DOHH2 (cell line): ENCODE results near the gene C22orf15.

Experiments used
- H3F3A ChIP-seq: fragments of 200-600 bp; sonication (generic), shearing (Covaris generic); 2 replicates; pipeline ENCODE4 v1.6.0; 2016; ENCODE audit warnings: antibody characterized with exemption, mild to moderate bottlenecking; ENCODE audit not compliant: control insufficient read depth, insufficient read depth
- H3K27ac ChIP-seq: fragments of 200-600 bp; sonication (generic); 2 replicates; pipeline ENCODE4 v1.5.1; 2014; ENCODE audit warnings: low read depth, mild to moderate bottlenecking, low read length, moderate library complexity
- H3K27me3 ChIP-seq: fragments of 200-600 bp; sonication (generic); 2 replicates; pipeline ENCODE4 v1.6.1; 2014; ENCODE audit warnings: mild to moderate bottlenecking, low read length, mixed read lengths; ENCODE audit not compliant: control insufficient read depth
- H3K36me3 ChIP-seq: fragments of 200-600 bp; sonication (generic); 2 replicates; pipeline ENCODE4 v1.6.1; 2014; ENCODE audit warnings: mild to moderate bottlenecking, low read length, moderate library complexity, mixed read lengths; ENCODE audit not compliant: control insufficient read depth
- H3K4me1 ChIP-seq: fragments of 200-600 bp; sonication (generic); 2 replicates; pipeline ENCODE4 v1.6.1; 2014; ENCODE audit warnings: mild to moderate bottlenecking, low read length, mixed read lengths; ENCODE audit not compliant: control insufficient read depth
- H3K4me2 ChIP-seq: fragments of 200-600 bp; sonication (generic); 2 replicates; pipeline ENCODE4 v1.6.0; 2014; ENCODE audit warnings: mild to moderate bottlenecking, low read length, moderate library complexity
- H3K4me3 ChIP-seq: fragments of 200-600 bp; sonication (generic); 2 replicates; pipeline ENCODE4 v1.5.1; 2014; ENCODE audit warnings: mild to moderate bottlenecking, low read length, mixed read lengths
- H3K79me2 ChIP-seq: fragments of 200-600 bp; sonication (generic); 2 replicates; pipeline ENCODE4 v1.6.1; 2014; ENCODE audit warnings: mild to moderate bottlenecking, low read length, mixed read lengths; ENCODE audit not compliant: control insufficient read depth
- H3K9me2 ChIP-seq: fragments of 200-600 bp; sonication (generic); replicated peaks from 2 replicates; pipeline ENCODE4 v1.6.1; 2014; ENCODE audit warnings: mild to moderate bottlenecking, low read length, mixed read lengths; ENCODE audit not compliant: control insufficient read depth
- H3K9me3 ChIP-seq: fragments of 200-600 bp; sonication (generic); 2 replicates; pipeline ENCODE4 v1.6.1; 2014; ENCODE audit warnings: antibody characterized with exemption, low read length, mixed read lengths; ENCODE audit not compliant: control insufficient read depth, insufficient read depth
- H4K20me1 ChIP-seq: fragments of 200-600 bp; sonication (generic); 2 replicates; pipeline ENCODE4 v1.6.0; 2014; ENCODE audit warnings: low read depth, mild to moderate bottlenecking, antibody characterized with exemption, low read length, moderate library complexity; ENCODE audit not compliant: control insufficient read depth, insufficient read depth
- EZH2phosphoT487 ChIP-seq: fragments of 200-600 bp; sonication (generic); IDR thresholded peaks from 2 replicates; pipeline ENCODE4 v1.6.1; 2017; ENCODE audit warnings: borderline replicate concordance, mild to moderate bottlenecking, antibody characterized with exemption, low read length, moderate library complexity, mixed read lengths
- TF ChIP-seq, protein P1 (sequence below): fragments of 200-600 bp; sonication (generic); IDR thresholded peaks from one replicate; pipeline ENCODE4 v1.5.1; 2014; ENCODE audit warnings: antibody characterized with exemption, mild to moderate bottlenecking, low read depth, low read length; ENCODE audit not compliant: poor library complexity, severe bottlenecking

Gene C22orf15

DNA sequence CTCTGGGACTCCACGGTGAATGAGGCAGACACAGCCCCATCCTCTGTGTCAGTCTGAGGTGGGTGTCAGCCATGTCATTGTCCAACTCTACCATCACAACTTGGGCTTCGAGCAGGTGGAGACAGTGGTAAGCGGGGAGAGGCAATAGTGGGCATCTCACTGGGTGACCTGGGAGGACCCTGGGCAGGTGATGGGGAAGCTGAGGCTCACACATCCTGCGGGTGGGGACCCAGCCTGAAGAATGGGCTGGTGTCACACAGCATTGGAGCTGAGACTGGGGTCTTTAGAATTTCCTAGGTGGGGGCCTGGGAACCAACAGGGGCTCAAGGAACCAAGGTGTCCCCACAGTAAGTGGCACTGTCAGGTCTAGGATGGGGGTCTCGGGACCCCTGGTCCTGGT lies 16.9 kb downstream of the C22orf15 start:
- no peak overlapping the region for H3K4me2 ChIP-seq
- H3K36me3 ChIP-seq: no peaks in the 10 kb centered on the region
- no peaks in the 10 kb centered on the region for H3K27me3 ChIP-seq
- H3K79me2 ChIP-seq: no peaks in the 10 kb centered on the region
- H3K4me3 ChIP-seq: no peak overlapping the region
- no peaks in the 10 kb centered on the region for H4K20me1 ChIP-seq
- no peaks in the 10 kb centered on the region for H3K9me2 ChIP-seq
- H3K9me3 ChIP-seq: no peaks in the 10 kb centered on the region
- TF ChIP-seq, protein P1, sequence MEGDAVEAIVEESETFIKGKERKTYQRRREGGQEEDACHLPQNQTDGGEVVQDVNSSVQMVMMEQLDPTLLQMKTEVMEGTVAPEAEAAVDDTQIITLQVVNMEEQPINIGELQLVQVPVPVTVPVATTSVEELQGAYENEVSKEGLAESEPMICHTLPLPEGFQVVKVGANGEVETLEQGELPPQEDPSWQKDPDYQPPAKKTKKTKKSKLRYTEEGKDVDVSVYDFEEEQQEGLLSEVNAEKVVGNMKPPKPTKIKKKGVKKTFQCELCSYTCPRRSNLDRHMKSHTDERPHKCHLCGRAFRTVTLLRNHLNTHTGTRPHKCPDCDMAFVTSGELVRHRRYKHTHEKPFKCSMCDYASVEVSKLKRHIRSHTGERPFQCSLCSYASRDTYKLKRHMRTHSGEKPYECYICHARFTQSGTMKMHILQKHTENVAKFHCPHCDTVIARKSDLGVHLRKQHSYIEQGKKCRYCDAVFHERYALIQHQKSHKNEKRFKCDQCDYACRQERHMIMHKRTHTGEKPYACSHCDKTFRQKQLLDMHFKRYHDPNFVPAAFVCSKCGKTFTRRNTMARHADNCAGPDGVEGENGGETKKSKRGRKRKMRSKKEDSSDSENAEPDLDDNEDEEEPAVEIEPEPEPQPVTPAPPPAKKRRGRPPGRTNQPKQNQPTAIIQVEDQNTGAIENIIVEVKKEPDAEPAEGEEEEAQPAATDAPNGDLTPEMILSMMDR: no peak
- TF ChIP-seq EZH2phosphoT487: no peak
- no peaks in the 10 kb centered on the region for H3F3A ChIP-seq
- peaks cover 8% of the 10 kb centered on the region; the same call in 1 of the 2 replicates for H3K4me1 ChIP-seq
- no peak overlapping the region for H3K27ac ChIP-seq

DNA sequence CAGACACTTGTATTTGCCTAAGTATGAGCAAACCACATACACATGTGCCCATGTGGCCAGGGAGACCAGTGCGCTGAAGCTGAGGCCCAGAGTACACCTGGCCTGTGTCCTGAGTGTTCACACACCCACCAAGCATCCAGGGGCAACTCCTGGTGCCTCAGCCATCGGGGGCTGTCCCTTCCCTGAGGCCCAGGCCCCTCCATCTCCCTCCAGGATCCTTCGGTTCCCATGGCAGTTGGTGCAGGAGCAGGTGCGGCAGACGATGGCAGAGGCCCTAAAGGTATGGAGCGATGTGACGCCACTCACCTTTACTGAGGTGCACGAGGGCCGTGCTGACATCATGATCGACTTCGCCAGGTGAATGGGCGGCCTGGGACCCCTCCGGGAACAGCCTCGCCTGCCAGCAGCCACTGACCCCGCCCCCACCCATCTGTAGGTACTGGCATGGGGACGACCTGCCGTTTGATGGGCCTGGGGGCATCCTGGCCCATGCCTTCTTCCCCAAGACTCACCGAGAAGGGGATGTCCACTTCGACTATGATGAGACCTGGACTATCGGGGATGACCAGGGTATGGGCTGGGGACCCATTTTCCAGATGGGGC lies 17.5 kb downstream of the C22orf15 start:
- Histone ChIP-seq H3K27me3 (no peaks in the 10 kb centered on the region), H3K4me1 (peaks cover 8% of the 10 kb centered on the region; the same call in 1 of the 2 replicates), H3K9me2 (no peaks in the 10 kb centered on the region), H3K9me3 (no peaks in the 10 kb centered on the region), H3K4me3 (no peak overlapping the region), H4K20me1 (no peaks in the 10 kb centered on the region), H3K36me3 (no peaks in the 10 kb centered on the region), H3K79me2 (no peaks in the 10 kb centered on the region), H3F3A (no peaks in the 10 kb centered on the region), H3K27ac (no peak overlapping the region), H3K4me2 (no peak overlapping the region)
- TF ChIP-seq, protein P1: no peak
- no peak for TF ChIP-seq EZH2phosphoT487

DNA sequence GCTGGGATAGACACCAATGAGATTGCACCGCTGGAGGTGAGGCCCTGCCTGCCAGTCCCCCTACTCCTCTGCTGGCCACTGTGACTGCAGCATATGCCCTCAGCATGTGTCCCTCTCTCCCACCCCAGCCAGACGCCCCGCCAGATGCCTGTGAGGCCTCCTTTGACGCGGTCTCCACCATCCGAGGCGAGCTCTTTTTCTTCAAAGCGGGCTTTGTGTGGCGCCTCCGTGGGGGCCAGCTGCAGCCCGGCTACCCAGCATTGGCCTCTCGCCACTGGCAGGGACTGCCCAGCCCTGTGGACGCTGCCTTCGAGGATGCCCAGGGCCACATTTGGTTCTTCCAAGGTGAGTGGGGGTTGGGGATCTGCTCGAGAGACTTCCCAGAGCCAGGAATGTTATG lies 18.3 kb downstream of the C22orf15 start:
- Histone ChIP-seq H3K27me3 (no peaks in the 10 kb centered on the region), H3K36me3 (no peaks in the 10 kb centered on the region), H3K4me2 (no peak overlapping the region), H3K4me3 (no peak overlapping the region), H3K4me1 (peaks cover 8% of the 10 kb centered on the region), H3K9me2 (no peaks in the 10 kb centered on the region), H3F3A (peaks cover under 1% of the 10 kb centered on the region; the same call in 1 of the 2 replicates), H3K79me2 (no peaks in the 10 kb centered on the region), H4K20me1 (no peaks in the 10 kb centered on the region), H3K27ac (no peak overlapping the region), H3K9me3 (no peaks in the 10 kb centered on the region)
- TF ChIP-seq EZH2phosphoT487: no peak
- TF ChIP-seq, protein P1: no peak
